WI38 (cell line): ENCODE data around the gene LRRC32.

Experiments
- H3K4me3 ChIP-seq: 2 replicates; pipeline ENCODE4 v1.5.1; 2011; ENCODE audit warnings: low read depth, mild to moderate bottlenecking, control low read depth, low read length
- CTCF ChIP-seq: IDR thresholded peaks from 2 replicates; pipeline ENCODE4 v1.5.1; 2012; ENCODE audit warnings: low read depth, mild to moderate bottlenecking, control low read depth, low read length

LRRC32 gene

DNA sequence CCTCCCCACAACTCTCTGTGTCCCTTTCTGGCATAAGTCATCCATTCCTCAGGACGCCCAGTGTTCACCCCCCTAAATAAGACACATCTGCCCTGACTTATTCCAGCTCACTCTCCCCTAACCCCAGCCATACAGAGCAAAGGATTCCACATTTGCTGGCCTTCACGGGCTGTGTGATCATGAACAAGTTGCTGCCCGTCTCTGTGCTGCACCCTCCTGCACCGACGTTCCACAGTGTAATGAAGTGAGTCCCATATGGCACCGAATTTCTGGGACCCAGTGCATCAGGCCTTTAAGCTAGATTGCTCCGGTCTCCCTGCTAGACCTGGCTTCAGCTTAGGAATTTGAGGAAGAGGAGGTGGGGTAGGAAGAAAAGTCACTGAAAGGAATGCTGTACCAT is 22.4 kb upstream of the LRRC32 start:
- no peak overlapping the region for H3K4me3 ChIP-seq
- no peak for TF ChIP-seq CTCF

GRCh38 chr11:76691655-76692054 is 21.1 kb upstream of the LRRC32 start:
- no peak overlapping the region for H3K4me3 ChIP-seq
- TF ChIP-seq CTCF, result no peak

- no peak overlapping the region for H3K4me3 ChIP-seq
- no peak for TF ChIP-seq CTCF
Observed at GRCh38 chr11:76690736-76691135, 20.2 kb upstream of the LRRC32 start.

DNA sequence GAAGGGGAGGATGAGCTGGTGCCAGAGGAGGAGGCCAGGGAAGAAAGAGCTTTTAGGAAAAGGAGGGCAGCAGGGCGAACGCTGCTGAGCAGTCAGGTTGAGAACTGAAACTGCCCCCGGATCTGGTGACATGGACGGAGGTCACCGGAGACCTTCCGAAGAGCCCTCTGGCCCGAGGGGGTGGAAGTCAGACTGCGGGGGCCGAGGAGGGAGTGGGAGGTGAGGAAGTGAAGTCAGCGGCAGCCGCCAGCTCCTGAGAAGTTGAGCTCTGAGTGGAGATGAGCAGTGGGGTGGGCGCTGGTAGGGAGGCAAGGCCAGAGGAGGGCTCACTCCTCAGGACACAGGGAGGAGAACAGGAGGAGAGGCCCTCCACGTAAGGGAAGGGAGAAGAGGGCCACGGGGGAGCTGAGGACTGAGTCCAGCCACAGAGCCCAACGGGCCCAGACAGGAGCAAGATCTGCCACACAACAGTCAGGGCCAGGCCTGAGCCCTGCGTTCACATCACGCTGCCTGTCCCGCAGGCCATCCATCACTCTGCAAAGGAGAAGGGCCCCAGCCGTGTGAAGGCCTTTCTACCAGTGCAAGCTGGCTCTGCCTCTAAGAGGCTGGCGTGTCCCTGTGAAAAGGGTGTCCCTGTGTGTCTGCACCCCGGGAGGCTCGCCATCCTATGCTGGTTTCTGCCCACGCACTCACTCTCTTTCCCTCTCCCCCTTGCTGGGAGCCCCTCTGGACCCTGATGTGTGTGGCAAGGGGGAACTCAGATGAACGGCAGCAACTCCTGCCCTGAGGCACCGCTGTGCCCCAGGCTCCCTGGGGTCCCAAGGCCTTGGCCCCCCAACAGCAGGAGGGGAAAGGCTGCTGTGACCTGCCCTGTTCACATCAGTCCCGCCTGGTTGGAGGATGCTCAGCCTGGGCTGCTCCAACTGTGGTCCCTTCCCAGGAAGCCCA is 19.0 kb upstream of the LRRC32 start:
- no peak for TF ChIP-seq CTCF
- H3K4me3 ChIP-seq, result no peak overlapping the region

GRCh38 chr11:76688146-76688545 is 17.6 kb upstream of the LRRC32 start:
- H3K4me3 ChIP-seq, result no peak overlapping the region
- no peak for TF ChIP-seq CTCF

- H3K4me3 ChIP-seq, result no peak overlapping the region
- no peak for TF ChIP-seq CTCF
Observed at GRCh38 chr11:76686261-76687079, 15.9 kb upstream of the LRRC32 start.

DNA sequence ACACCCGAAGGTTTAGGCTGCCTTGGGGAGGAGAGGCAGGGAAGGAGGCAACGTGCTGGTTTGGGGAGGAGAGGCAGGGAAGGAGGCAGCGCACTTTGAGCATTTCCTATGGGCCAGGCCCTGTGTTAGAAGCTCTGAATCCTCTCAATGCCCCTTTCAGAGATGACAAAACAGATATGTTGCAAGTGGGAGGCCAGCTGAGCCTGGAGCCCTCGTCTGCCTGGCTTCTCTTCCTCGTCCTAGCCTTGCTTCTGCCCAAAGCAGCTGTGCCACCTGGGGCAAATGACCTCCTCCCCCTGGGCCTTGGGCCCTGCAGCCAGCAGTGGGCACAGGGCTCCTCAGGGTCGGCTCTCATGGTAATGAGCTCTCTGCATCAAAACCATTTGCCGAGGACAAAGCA is 15.3 kb upstream of the LRRC32 start:
- H3K4me3 ChIP-seq, result no peak overlapping the region
- TF ChIP-seq CTCF, result no peak
